Right cardiac atrium (tissue), 5 donors: ENCODE results near the gene GLB1L2. TPM values are rescaled to one million over a fixed set of nuclear protein-coding genes. Genes with fewer than 3 reads are reported as not detected.
"Not testable (repeated sequence)": the region's sequence is repeated elsewhere in the genome, so short reads cannot be mapped to it uniquely, and the experiment has no call there.

Source experiments
- ATAC-seq, 2 donors: fragments of 200-7000 bp; cut with Tn5 transposase; one replicate each; pipeline versions ENCODE4 v1.8.0 to v1.9.1; 2020; ENCODE audit warnings: moderate library complexity in 2 of 2, mild to moderate bottlenecking in 1 of 2
- DNase-seq, 3 donors: peaks; one replicate each; pipeline ENCODE4 v3.0.0-alpha.2; 2020
- H3K27ac ChIP-seq: one replicate; pipeline ENCODE4 v1.5.1; 2013; ENCODE audit warnings: mild to moderate bottlenecking, low read length, control low read depth, moderate library complexity
- H3K27me3 ChIP-seq: one replicate; pipeline ENCODE4 v1.6.1; 2013; ENCODE audit not compliant: control insufficient read depth, insufficient read depth
- H3K4me1 ChIP-seq: one replicate; pipeline ENCODE4 v1.6.1; 2013; ENCODE audit warnings: low read length; ENCODE audit not compliant: control insufficient read depth, insufficient read depth
- H3K4me3 ChIP-seq: one replicate; pipeline ENCODE4 v1.5.1; 2013; ENCODE audit warnings: low read length, control low read depth
- H3K9me3 ChIP-seq: one replicate; pipeline ENCODE4 v1.6.1; 2013; ENCODE audit warnings: low read length; ENCODE audit not compliant: control insufficient read depth
- WGBS: extraction: QIAGEN DNeasy Blood & Tissue Kit; methylation state at CpG from one replicate; pipeline ENCODE4 v1.1.7; 2013; 5-methylcytosine and 5-hydroxymethylcytosine counted together
- intact Hi-C, 4 donors: fragments of 100-400 bp; cut with DNase I; formaldehyde crosslinking; loops; one replicate each; pipeline versions ENCODE4 v1.11.0 to v1.14.0; 2022 to 2023
- polyA plus RNA-seq: library from polyadenylated mRNA; stranded (reverse); fragments of 200-250 nt; gene quantifications from one replicate; pipeline ENCODE4 v1.2.3, GENCODE V29; 2013
- total RNA-seq, 4 donors: library from RNA; stranded (reverse); fragmentation: NEBNext Ultra II Directional; extraction: Animal tissue kit (Norgen Biotek cat#: 25700); gene quantifications; one replicate each; pipeline ENCODE4 v1.2.1, GENCODE V29; 2021
- donor health status: healthy with polysubstance abuse.
- donor health status: DM: no; HTN: yes; CAD: no.
- donor health status: DM: no; HTN: no; CAD: no.
- donor health status: DM: no; HTN: yes; CAD: no; lungs with severe emphysema.
- donor health status: DM: yes; HTN: yes; CAD: no.

GLB1L2 gene
- total and polyA plus RNA-seq, 5 donors: 0.61 to 1.6 (median 0.97) TPM

DNA sequence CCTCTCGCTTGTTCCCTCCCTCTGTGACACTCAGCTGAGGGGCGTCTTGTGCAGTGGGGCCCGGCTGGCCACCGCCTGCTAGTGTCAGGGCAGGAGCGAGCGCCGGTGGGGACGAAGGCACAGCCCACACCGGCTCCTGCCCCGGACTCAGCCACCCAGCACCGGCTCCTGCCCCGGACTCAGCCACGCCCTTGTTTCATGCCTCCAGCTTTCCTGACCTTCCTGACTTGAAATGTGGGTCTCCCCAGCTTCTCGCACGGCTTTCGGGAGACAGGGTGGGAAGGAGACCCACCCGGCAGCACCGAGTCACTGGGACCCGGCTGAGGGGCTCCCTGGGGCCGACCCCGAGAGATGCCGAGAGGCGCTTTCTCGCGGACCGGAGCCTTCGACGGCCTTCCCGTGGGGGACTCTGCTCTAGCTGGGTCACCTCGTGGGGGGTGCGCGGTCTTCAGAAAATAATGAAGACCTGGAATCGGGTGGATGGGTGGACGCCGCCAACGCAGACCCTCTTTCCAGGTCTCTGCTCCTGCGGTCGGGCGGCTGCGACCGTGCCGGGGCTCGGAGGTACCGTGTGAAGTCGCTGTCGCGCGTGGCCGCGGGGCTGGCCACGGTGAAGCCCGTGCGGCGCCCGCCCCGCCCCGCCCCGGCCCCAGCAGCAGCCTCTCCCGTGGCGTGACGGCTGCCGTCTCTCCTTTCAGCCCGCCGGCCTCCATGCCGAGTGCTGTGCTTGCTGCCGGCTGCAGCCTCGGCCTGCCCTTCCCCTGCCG is 10.2 kb downstream of the GLB1L2 start:
- no peak overlapping the region for H3K4me3 ChIP-seq
- H3K4me1 ChIP-seq: no peaks in the 10 kb centered on the region
- DNase-seq (no peak), ATAC-seq (no peak)
- H3K9me3 ChIP-seq: no peaks in the 10 kb centered on the region
- no peak overlapping the region for H3K27ac ChIP-seq
- no peaks in the 10 kb centered on the region for H3K27me3 ChIP-seq
- 84% methylated on average over 68 of the region's 68 CpGs for WGBS
- intact Hi-C loops: no loop called here

DNA sequence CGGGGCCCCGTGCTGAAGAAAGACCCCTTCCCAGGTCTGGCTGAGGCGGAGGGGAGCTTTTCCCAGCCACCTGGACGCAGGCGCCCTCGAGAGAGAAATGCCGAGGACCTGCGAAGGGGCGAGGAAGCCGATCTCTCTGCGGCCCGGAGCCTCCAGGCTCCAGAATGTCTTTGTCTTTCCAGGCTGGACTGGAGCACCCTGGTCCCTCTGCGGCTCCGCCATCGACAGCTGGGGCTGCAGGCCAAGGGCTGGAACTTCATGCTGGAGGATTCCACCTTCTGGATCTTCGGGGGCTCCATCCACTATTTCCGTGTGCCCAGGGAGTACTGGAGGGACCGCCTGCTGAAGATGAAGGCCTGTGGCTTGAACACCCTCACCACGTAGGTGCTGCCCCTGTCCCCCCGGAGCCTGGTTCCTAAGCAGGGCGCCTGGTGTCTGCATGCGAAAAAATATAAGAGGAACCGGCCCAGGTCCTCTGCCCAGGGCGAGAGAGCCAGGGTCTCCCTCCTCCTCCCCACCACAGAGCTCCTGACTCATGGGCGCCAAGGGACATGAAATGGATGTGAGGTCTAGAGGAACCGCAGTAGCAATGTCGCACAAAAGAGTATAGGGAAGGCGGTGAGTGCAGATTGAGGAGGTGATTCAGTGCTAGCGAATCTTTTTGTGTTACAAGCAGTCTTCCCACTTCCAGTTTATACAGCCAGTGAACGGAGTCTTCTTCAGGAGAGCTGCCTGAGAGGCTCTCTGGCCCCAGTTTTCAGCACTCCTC is 11.0 kb downstream of the GLB1L2 start:
- Histone ChIP-seq H3K27ac (no peak overlapping the region), H3K4me1 (no peaks in the 10 kb centered on the region), H3K27me3 (no peaks in the 10 kb centered on the region), H3K4me3 (no peak overlapping the region), H3K9me3 (no peaks in the 10 kb centered on the region)
- DNase-seq (no peak), ATAC-seq (no peak)
- 87% methylated on average over 30 of the region's 30 CpGs for WGBS
- intact Hi-C loops: no loop called here

DNA sequence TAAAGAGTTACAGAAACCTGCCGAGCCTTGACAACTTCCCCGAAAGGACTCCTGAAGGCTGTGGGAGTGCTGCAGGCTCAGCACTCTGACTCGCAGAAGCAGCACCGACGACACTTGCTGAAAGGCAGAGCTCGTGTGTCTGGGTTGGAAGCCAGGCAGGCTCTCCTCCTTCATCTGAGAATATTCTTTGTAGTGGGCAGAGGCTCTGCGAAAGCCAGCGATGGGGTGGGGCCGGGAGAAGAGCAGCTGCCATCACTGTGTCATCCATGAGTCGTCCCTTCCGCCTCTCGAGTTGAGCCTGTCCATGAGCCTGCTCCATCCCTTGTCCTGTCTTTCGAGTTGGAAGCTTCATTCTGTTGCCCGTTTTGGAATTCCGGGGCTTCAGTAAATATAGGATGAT is 11.9 kb downstream of the GLB1L2 start:
- Histone ChIP-seq H3K4me3 (no peak overlapping the region), H3K27ac (no peak overlapping the region), H3K27me3 (no peaks in the 10 kb centered on the region), H3K9me3 (no peaks in the 10 kb centered on the region), H3K4me1 (no peaks in the 10 kb centered on the region)
- intact Hi-C loops: no loop called here
- no peak for DNase-seq
- WGBS: 72% methylated on average over 15 of the region's 15 CpGs
- no peak for ATAC-seq

DNA sequence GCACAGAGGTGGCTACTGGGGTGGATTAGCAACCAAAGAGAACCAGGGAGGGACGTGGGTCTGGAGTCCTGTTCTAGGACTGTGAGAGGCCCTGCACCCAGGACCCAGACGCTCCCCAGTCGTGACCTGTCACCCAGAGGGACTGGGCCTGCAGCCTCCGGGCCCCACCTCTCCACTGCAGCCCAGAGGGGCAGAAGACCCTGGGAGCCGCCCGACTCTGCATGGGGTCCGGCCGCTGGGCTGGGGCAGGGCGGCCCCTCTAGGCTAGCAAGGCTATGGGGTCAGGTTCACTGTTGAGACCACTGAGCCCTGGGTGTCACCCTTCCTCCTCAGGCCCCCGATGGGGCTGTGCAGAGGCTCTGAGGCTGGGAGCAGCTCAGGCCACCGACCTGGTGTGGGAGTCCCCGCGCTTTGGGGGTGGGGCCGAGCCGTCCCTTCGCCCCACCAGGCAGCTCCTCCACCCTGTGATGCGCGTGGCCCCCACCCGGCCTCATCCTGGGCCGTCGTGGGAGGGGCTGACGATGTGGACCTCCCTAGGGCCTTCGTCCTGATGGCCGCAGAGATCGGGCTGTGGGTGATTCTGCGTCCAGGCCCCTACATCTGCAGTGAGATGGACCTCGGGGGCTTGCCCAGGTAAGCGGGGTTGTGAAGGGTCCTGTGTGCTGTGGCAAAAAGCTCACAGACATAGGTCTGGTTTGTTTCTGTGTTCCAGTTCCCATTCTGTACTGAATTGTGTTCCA is 12.9 kb downstream of the GLB1L2 start:
- H3K27ac ChIP-seq, DNase-seq, H3K4me1 ChIP-seq, H3K27me3 ChIP-seq, H3K9me3 ChIP-seq, intact Hi-C loops, H3K4me3 ChIP-seq: not testable (repeated sequence)
- ATAC-seq: peak; percentile 27 to 44
- 85% methylated on average over 27 of the region's 28 CpGs for WGBS

DNA sequence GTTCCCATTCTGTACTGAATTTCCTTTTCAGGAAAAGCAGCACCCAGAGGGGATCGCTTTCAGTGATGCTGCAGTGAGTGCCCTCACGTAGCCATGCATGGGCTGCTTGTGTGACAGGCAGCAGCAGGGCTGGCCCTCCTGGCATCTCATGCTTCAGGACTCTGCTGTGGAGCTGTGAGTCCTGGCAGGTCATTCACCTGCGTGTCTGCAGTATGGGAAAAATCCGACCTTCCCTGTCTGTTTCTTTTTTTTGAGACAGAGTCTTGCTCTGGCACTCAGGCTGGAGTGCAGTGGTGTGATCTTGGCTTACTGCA is 13.4 kb downstream of the GLB1L2 start:
- no peak for ATAC-seq
- WGBS: 69% methylated on average over 4 of the region's 4 CpGs
- Histone ChIP-seq H3K4me1 (no peaks in the 10 kb centered on the region), H3K9me3 (no peaks in the 10 kb centered on the region), H3K4me3 (no peak overlapping the region), H3K27me3 (no peaks in the 10 kb centered on the region), H3K27ac (no peak overlapping the region)
- intact Hi-C loops: no loop called here
- DNase-seq: no peak

DNA sequence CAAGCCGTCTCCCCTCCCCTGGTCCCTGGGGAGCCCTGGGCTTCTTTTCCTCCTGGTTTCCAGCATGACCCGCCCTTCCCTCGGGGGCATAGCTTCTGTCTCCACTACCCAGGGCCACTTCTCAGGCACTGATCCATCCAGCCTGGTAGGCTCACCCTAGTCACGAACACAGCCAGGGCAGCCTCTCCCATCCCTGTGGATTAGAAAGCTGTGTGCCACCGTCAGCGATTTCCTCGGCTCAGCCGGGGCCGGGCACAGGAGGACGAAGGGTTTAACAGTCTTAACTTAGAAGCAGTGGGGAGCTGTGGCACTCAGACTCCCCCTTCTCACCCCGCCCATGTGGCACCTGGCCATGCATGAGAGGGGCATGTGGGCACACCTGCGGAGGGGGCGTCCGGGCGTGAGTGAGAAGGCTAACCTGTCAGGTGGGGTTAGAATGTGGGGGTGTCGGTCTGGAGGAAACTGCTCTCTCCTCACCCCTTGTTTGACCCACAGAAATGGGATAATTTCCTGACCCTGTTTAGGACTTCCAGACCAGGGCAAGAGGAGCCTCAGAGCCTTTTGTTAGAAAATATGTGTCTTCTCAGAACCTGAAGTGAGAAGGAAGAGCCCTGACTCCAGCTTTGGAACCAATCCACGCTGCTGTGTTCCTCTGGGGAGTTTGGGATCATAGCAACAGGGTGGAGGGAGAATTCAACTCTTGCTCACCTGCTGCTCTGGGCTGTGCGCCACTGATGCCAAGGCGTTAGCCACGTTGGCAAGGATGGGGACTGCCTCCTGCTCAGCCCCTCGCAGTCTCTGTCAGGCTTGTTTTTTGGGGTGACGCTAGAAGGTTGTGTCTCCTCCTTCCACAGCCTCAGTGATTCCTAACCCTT is 14.6 kb downstream of the GLB1L2 start:
- Histone ChIP-seq H3K4me1 (no peaks in the 10 kb centered on the region), H3K4me3 (no peak overlapping the region), H3K27me3 (no peaks in the 10 kb centered on the region), H3K9me3 (no peaks in the 10 kb centered on the region), H3K27ac (no peak overlapping the region)
- intact Hi-C loops: no loop called here
- 76% methylated on average over 22 of the region's 22 CpGs for WGBS
- ATAC-seq: no peak
- DNase-seq: no peak

DNA sequence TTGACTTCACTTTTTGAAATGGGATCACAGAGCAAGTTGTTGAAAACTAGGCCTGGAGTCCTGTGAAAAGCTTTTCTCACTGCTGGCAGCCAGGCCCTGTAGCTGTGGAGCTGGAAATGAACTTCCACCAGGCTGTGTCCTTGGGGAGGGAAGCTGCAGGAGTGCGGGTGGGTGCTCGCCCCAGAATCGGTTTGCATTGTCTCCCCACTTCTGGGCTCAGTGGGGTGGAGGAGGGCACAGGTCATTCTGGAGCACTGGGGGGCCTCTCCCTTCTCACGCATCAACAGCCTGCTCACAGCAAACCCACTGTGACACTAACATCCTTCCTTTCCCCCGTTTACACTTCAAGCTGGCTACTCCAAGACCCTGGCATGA is 15.2 kb downstream of the GLB1L2 start:
- Histone ChIP-seq H3K27ac (no peak overlapping the region), H3K4me1 (no peaks in the 10 kb centered on the region), H3K4me3 (no peak overlapping the region), H3K27me3 (no peaks in the 10 kb centered on the region), H3K9me3 (no peaks in the 10 kb centered on the region)
- intact Hi-C loops: no loop called here
- DNase-seq: no peak
- ATAC-seq: no peak
- 72% methylated on average over 5 of the region's 5 CpGs for WGBS

DNA sequence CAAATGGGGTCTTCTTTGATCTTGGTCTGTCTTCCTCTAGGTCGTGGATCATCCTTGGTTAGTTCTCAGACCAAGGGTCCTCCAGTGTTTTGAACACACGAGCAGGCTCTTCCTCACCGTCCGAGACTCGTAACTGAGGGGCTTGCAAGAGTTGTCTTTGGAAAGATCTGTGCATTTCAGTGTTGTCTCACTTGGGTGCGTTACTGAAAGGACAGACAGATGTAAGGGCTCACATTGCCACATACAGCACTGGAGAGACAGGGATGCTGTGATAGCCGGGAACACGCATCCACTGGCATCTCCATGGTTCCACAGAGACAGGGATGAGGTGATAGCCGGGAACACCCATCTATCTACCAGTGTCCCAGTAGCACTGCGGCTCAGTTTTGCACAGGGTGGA is 15.7 kb downstream of the GLB1L2 start:
- no peak for ATAC-seq

DNA sequence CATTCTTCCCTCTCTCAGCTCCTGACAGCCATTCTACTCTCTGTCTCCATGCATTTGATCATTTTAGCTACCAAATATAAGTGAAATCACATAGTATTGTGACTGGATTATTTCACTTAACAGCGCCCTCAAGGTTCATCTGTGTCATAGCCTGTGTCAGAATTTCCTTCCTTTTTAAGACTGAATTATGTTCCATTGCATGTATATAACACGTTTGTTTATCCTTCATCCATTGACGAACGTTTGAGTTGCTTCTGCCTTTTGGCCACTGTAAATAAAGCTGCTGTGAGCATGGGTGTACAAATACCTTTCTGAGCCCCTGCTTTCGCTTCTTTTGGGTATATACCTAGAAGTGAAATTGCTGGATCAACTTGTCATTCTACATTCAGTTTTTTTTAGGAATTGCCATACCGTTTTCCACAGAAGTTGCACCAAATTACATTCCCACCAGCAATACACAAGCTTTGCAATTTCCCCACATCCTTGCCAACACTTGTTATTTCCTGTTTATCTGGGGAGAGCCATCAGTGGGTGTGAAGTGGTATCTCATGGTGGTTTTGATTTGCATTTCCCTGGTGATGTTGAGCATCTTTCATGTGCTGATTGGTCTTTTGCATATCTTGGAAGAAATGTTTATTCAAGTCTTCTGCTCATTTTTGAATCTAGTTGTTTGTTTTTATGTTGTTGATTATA is 17.5 kb downstream of the GLB1L2 start:
- no peak for DNase-seq

More for the DNA sequence above, 15.7 kb downstream of the GLB1L2 start:
- 75% methylated on average over 10 of the region's 10 CpGs for WGBS
- Histone ChIP-seq H3K9me3 (no peaks in the 10 kb centered on the region), H3K27me3 (no peaks in the 10 kb centered on the region), H3K4me1 (no peaks in the 10 kb centered on the region), H3K4me3 (no peak overlapping the region), H3K27ac (no peak overlapping the region)
- intact Hi-C loops: no loop called here
- DNase-seq: no peak

DNA sequence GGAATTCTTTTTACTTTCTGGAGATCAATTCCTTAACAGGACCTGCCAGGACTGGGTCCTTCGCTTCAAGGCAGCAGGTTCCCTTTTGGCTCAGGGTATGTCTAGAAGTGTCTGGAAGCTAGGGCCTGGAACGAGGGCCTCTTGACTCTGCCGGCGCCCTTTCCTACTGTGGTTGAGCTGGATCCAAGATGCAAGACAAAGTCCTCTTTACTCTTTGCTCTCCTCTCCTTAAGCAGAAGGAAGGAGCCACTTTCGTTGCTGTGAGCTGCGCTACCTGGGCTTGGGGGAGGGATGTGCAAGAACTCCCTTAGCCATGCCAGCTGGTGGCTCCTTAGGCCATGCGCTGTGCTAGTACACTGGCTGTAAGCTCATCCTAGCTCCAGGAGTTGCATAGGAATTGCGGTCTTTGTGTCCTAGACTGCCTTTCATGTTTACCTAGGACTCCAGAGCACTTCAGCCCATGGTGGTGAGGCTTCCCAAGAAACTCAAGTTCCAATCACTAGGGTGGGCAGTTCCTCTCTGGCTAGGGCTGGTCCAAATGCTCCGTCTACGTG is 18.1 kb downstream of the GLB1L2 start:
- H3K4me3 ChIP-seq: no peak overlapping the region
- no peak overlapping the region for H3K27ac ChIP-seq
- ATAC-seq: no peak
- H3K27me3 ChIP-seq: no peaks in the 10 kb centered on the region
- H3K9me3 ChIP-seq: no peaks in the 10 kb centered on the region
- WGBS: 78% methylated on average over 10 of the region's 10 CpGs
- intact Hi-C loops: no loop called here
- no peaks in the 10 kb centered on the region for H3K4me1 ChIP-seq
- no peak for DNase-seq

More for the DNA sequence above, 17.5 kb downstream of the GLB1L2 start:
- ATAC-seq: no peak
- WGBS: 59% methylated on average over 6 of the region's 6 CpGs
- no peaks in the 10 kb centered on the region for H3K27me3 ChIP-seq
- no peak overlapping the region for H3K4me3 ChIP-seq
- no peaks in the 10 kb centered on the region for H3K4me1 ChIP-seq
- intact Hi-C loops: no loop called here
- H3K27ac ChIP-seq: no peak overlapping the region
- H3K9me3 ChIP-seq: no peaks in the 10 kb centered on the region
